BJ (cell line): ENCODE measurements around the gene GAS2L2. TPM values are rescaled to one million over a fixed set of nuclear protein-coding genes. Genes with fewer than 3 reads are reported as not detected.

ENCODE experiments used
- CTCF ChIA-PET: fragments of 350-600 bp; formaldehyde crosslinking; extraction: SDS; loops from one replicate; lab custom pipeline; 2021; ENCODE audit warnings: antibody characterized with exemption, inconsistent platforms; lab: Yijun Ruan, JAX
- POLR2A ChIA-PET: fragments of 300-600 bp; sonication (Branson Sonifier 250); formaldehyde crosslinking; extraction: SDS; loops from one replicate; lab custom pipeline; 2021; ENCODE audit warnings: antibody characterized with exemption; lab: Charles Lee
- DNase-seq: peaks from one replicate; pipeline ENCODE4 v3.0.0-alpha.2; 2011; ENCODE audit warnings: low read depth
- H3K27me3 ChIP-seq: 2 replicates; pipeline ENCODE4 v1.6.0; 2011; ENCODE audit warnings: low read length; ENCODE audit not compliant: control insufficient read depth, insufficient read depth
- H3K36me3 ChIP-seq: 2 replicates; pipeline ENCODE4 v1.5.1; 2011; ENCODE audit warnings: low read length; ENCODE audit not compliant: control insufficient read depth, insufficient read depth
- H3K4me3 ChIP-seq: 2 replicates; pipeline ENCODE4 v1.5.1; 2011; ENCODE audit warnings: low read depth, mild to moderate bottlenecking, control low read depth, low read length
- polyA plus RNA-seq: library from polyadenylated mRNA; depleted of rRNA; stranded (reverse); fragments of >200 nt; gene quantifications from 2 replicates; pipeline ENCODE4 v1.2.3, GENCODE V29; 2011
- TF ChIP-seq, protein P1 (sequence below): IDR thresholded peaks from 2 replicates; pipeline ENCODE4 v1.5.1; 2011; ENCODE audit warnings: low read depth, mild to moderate bottlenecking, control low read depth, inconsistent platforms, low read length, moderate library complexity; ENCODE audit not compliant: insufficient read depth

Gene GAS2L2
- polyA plus RNA-seq, 1 experiment, result not detected

DNA sequence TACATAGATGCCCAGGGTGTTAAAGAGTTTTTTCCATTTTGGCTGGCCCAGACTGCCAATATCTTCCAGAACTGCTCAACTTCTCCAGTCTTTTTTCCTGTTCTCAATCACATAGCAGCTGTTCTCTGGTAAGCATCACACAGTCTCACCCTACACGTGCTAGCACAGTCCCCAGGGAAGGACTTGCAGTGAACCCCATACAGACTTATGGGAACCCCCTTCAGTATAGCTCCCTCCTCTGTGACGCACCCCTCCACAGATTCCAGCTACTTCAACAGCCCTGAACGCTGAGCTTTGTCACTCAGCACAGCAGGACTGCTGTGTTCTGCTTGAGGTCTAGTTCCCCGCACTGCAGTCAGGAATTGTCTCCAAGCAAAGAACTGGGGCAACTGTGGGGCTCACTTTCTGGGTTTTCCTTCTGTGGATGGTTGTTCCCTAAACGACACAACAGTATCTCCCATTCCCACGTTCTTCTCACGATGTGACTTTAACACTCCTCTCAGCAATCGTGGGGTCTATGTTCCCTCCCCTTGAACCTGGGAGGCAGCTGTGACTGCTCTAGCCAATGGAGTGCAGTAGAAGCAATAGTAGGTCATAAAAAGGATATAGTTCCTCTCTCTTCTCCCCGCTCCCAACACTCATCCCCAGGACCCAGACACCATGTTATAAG, 38.8 kb upstream of the GAS2L2 start:
- H3K27me3 ChIP-seq, result peaks cover 28% of the 10 kb centered on the region
- no peak overlapping the region for H3K4me3 ChIP-seq
- TF ChIP-seq, protein P1, sequence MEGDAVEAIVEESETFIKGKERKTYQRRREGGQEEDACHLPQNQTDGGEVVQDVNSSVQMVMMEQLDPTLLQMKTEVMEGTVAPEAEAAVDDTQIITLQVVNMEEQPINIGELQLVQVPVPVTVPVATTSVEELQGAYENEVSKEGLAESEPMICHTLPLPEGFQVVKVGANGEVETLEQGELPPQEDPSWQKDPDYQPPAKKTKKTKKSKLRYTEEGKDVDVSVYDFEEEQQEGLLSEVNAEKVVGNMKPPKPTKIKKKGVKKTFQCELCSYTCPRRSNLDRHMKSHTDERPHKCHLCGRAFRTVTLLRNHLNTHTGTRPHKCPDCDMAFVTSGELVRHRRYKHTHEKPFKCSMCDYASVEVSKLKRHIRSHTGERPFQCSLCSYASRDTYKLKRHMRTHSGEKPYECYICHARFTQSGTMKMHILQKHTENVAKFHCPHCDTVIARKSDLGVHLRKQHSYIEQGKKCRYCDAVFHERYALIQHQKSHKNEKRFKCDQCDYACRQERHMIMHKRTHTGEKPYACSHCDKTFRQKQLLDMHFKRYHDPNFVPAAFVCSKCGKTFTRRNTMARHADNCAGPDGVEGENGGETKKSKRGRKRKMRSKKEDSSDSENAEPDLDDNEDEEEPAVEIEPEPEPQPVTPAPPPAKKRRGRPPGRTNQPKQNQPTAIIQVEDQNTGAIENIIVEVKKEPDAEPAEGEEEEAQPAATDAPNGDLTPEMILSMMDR, result no peak
- POLR2A ChIA-PET, result interaction anchor here (0.5 kb wide), 1 partner anchor 325 kb away, joined by 3 read pairs; no protein-coding TSS in a partner anchor
- DNase-seq, result no peak
- no peaks in the 10 kb centered on the region for H3K36me3 ChIP-seq
- CTCF ChIA-PET, result interaction anchor here (4.7 kb wide), 1 partner anchor 27 kb away, joined by 44 read pairs; no protein-coding TSS in a partner anchor

DNA sequence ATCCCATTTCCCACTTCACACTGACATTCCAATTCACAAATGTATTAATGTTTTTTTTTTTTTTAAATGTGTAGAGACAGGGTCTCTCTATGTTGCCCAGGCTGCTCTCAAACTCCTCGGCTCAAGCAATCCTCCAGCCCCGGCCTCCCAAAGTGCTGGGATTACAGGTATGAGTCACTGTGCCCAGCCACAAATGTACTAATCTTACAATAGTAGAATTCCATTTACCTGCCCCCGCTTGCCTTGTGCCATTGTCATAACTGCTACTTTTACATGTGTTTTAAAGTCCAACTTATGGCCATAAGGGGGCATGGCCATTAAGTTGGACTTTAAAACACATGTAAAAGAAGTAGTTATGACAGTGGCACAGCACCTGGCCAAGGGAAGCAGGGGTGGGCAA, 37.8 kb upstream of the GAS2L2 start:
- POLR2A ChIA-PET, result no interaction called here
- CTCF ChIA-PET, result interaction anchor here (4.7 kb wide), 1 partner anchor 26 kb away, joined by 44 read pairs; no protein-coding TSS in a partner anchor
- no peak for DNase-seq
- Histone ChIP-seq H3K36me3 (no peaks in the 10 kb centered on the region), H3K27me3 (peaks cover 22% of the 10 kb centered on the region), H3K4me3 (no peak overlapping the region)
- TF ChIP-seq, protein P1, result no peak

DNA sequence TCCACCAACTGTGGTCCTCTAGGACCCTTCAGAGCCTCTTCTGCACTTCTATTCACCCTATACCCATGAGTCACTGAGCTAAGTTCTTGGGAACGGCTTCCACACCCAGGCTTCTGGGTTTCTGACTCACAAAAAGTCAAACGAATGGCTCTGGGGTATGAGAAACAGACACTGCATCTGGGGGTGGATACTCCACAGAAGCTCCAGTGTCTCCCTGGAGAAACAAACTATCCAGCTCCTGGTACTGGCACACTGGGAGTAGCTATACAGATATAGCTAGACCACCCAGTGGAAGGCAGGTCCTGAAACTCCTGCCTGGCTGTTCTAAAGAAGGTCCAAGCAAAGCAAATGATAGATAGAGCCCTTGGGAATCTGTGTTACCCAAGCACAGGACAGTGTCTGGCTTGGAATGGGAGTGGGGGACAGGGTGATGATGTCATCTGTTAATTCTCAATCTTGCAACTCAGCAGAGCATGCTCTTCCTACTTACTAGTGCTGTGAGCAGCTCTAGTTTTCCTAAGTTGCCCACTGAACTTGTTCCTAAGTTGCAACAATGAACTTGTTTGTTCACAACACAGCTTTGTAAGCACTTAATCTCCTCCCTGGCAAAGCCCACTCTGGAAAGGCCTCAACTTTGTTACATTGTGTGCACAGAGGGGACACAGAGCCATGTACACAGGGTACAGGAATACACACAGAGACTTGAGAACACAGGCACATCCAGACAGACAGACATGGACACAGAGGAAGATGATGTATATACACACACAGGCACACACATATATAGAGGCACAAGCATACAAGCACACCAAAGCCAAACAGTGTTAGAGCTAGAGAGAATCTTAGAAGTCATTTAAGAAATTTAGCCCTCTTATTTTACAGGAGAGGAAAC, 35.7 kb upstream of the GAS2L2 start:
- H3K4me3 ChIP-seq, result no peak overlapping the region
- TF ChIP-seq, protein P1, result no peak
- ChIA-PET CTCF (interaction anchor here (1.1 to 3.7 kb wide), 7 partner anchors 8 to 24 kb away, joined by 3 to 26 read pairs (median 11); partner anchors contain the start of gene TAF15), POLR2A (interaction anchor here (0.6 kb wide), 1 partner anchor 77 kb away, joined by 3 read pairs; no protein-coding TSS in a partner anchor)
- peak; percentile 78 for DNase-seq
- peaks cover 13% of the 10 kb centered on the region for H3K27me3 ChIP-seq
- no peaks in the 10 kb centered on the region for H3K36me3 ChIP-seq

DNA sequence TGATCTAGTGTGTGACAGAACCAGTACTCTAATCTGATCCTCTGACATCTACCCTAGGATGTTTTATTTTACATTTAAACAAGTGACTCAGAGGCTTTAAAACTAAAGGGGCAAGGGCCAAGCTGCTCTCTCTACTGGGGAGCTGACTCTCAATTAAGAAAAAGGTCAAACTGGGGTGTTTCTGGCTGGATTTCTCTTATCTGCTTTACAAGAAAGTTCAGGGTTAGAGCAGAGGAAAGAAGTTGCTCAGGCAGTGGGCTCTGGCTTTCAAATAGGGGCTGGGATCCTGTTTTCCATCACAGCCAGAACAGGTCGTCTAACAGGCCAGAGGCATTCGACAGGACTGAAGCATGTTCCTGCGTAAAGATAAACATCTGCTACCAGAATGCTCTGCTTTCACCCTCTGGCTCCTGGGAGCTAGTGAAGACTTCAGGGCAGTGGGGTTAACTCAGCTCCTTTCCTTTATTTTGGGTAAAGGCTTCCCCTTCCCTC, 33.9 kb upstream of the GAS2L2 start:
- TF ChIP-seq, protein P1, result no peak
- no peak overlapping the region for H3K4me3 ChIP-seq
- CTCF ChIA-PET, result interaction anchor here (1.0 to 3.9 kb wide), 5 partner anchors 13 to 22 kb away, joined by 3 to 35 read pairs (median 11); partner anchors contain the start of gene TAF15
- DNase-seq, result no peak
- peaks cover 6% of the 10 kb centered on the region for H3K27me3 ChIP-seq
- POLR2A ChIA-PET, result no interaction called here
- H3K36me3 ChIP-seq, result no peaks in the 10 kb centered on the region
